Mucosa of gallbladder (tissue), 1 donor: Measurements from ENCODE around the gene TEX19. TPM values are rescaled to one million over a fixed set of nuclear protein-coding genes. Genes with fewer than 3 reads are reported as not detected.

Source experiments
- DNase-seq: peaks from one replicate; pipeline ENCODE4 v3.0.0-alpha.2; 2020; ENCODE audit warnings: low spot score
- total RNA-seq: library from RNA; stranded (reverse); gene quantifications from one replicate; pipeline ENCODE4 v1.2.1, GENCODE V29; 2021
- donor health status: DM: no; HTN: no; CAD: no.

The TEX19 gene
- total RNA-seq, 1 donor from 2014 or later, result not detected

GRCh38 chr17:82321947-82322466 lies 37.0 kb upstream of the TEX19 start:
- no peak for DNase-seq

GRCh38 chr17:82322526-82323453 lies 36.3 kb upstream of the TEX19 start:
- no peak for DNase-seq

- no peak for DNase-seq
Measured at GRCh38 chr17:82323514-82324234, 35.4 kb upstream of the TEX19 start.

- DNase-seq, result no peak
Measured at GRCh38 chr17:82324566-82325285, 34.3 kb upstream of the TEX19 start.

- no peak for DNase-seq
Measured at GRCh38 chr17:82325286-82326180, 33.5 kb upstream of the TEX19 start.

- no peak for DNase-seq
Measured at GRCh38 chr17:82327289-82327688, 31.8 kb upstream of the TEX19 start.

- DNase-seq, result no peak
Measured at GRCh38 chr17:82327757-82328140, 31.3 kb upstream of the TEX19 start.

GRCh38 chr17:82328141-82328993 lies 30.7 kb upstream of the TEX19 start:
- DNase-seq, result peak; percentile 56

GRCh38 chr17:82328994-82329507 lies 30.0 kb upstream of the TEX19 start:
- no peak for DNase-seq

- no peak for DNase-seq
Measured at GRCh38 chr17:82329683-82330321, 29.2 kb upstream of the TEX19 start.

GRCh38 chr17:82330322-82331239 lies 28.5 kb upstream of the TEX19 start:
- no peak for DNase-seq

- DNase-seq, result no peak
Measured at GRCh38 chr17:82331345-82331939, 27.6 kb upstream of the TEX19 start.

- DNase-seq, result peak; percentile 49
Measured at GRCh38 chr17:82332669-82333278, 26.3 kb upstream of the TEX19 start.

- peak; percentile 38 for DNase-seq
Measured at GRCh38 chr17:82333279-82334171, 25.5 kb upstream of the TEX19 start, which contains the start of gene SECTM1. SECTM1 (minus strand) TSS chr17:82333766; CDS start chr17:82327240, 6,526 bp downstream.

- no peak for DNase-seq
Measured at GRCh38 chr17:82334204-82334621, 24.8 kb upstream of the TEX19 start.
